KOPT-K1 (cell line): Measurements from ENCODE around the gene SPG7.
A peak's percentile ranks its signal among the peaks of the same experiment; 100 is the strongest.

Source experiments
- H3K27ac ChIP-seq: fragments of 200-600 bp; sonication (generic); 2 replicates; pipeline ENCODE4 v1.5.1; 2016; ENCODE audit warnings: antibody characterized with exemption, mild to moderate bottlenecking, low read depth, low read length; ENCODE audit not compliant: poor library complexity, severe bottlenecking
- H3K36me3 ChIP-seq: fragments of 200-600 bp; sonication (generic); 2 replicates; pipeline ENCODE4 v1.5.1; 2017; ENCODE audit warnings: antibody characterized with exemption, mild to moderate bottlenecking, low read length, moderate library complexity; ENCODE audit not compliant: insufficient read depth
- H3K9me3 ChIP-seq: fragments of 200-600 bp; sonication (generic); 2 replicates; pipeline ENCODE4 v1.5.1; 2017; ENCODE audit warnings: antibody characterized with exemption, low read length, mild to moderate bottlenecking; ENCODE audit not compliant: insufficient read depth, poor library complexity, severe bottlenecking

The SPG7 gene

GRCh38 chr16:89556750-89557689 is 48.8 kb downstream of the SPG7 start:
- no peak overlapping the region for H3K27ac ChIP-seq
- H3K36me3 ChIP-seq, result peaks cover 72% of the 10 kb centered on the region
- H3K9me3 ChIP-seq, result no peaks in the 10 kb centered on the region

DNA sequence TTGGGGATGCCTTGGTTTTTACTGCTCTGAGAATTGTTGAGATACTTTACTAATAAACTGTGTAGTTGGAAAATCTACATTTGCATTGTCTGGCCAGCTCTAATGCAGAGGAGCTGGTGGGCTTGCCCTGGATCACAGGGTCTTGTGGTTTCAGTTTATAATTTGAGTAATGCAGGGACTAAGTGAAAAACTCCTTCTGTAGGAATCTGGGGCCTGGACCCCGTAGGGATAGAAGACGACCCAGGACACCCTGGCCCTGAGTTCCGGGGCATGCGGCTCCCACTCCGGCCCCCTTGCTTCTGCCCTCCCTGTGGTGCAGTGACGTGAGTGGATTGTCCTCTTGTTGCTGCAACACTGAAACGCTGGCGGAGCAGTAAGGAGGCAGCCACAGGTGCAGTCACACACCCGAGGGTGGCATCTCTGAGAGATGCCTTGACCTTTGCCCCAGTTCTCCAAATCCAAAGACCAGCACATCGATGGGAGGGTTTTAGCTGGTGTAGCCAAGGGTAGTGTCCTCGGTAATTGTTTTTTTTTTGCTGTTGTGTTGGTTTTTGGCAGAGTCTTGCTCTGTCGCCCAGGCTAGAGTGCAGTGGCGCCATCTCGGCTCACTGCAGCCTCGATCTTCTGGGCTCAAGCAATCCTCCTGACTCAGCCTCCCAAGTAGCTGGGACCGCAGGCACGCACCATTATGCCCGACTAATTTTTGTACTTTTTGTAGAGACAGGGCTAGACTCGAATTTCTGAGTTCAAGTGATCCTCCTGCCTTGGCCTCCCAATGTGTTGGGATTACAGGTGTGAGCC is 49.7 kb downstream of the SPG7 start:
- Histone ChIP-seq H3K9me3 (no peaks in the 10 kb centered on the region), H3K27ac (no peak overlapping the region), H3K36me3 (peaks cover 72% of the 10 kb centered on the region)

DNA sequence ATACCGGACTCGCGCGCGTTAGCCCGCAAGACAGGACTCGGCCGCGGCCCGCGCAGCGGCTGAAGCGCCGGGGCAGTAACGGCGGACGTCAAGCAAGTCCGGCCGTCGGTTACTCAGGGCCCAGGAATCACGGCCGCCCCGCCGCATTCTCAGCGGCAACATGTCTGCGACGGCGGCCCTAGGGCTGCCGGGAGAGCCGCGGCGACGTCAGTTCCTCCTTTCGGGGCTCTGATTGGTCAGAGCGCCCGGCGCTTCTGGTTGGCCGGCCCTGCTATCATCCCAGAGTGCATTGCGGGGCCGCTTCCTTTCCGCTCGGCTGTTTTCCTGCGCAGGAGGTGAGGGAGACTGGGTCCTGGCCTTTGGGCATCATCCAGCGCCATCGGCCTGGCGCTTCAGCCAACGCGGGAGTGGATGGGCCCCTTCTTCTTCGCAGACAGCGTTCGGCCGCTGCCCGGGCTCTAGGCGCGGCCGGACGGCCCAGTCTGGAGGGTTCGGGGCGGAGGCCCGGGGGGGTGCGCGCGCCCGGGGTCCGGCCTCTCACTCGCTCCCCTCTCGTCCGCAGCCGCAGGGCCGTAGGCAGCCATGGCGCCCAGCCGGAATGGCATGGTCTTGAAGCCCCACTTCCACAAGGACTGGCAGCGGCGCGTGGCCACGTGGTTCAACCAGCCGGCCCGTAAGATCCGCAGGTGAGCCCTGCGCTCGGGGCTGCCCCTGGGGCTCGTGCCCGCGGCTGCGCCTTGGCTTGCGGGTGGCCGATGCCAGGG is 52.4 kb downstream of the SPG7 start, which contains the start of gene RPL13:
TSS of gene RPL13 (plus strand) at position 305 of the 764 bp plus-strand sequence. CDS start at position 583, 278 bp downstream.
- H3K9me3 ChIP-seq, result no peaks in the 10 kb centered on the region
- peaks cover 71% of the 10 kb centered on the region for H3K36me3 ChIP-seq
- H3K27ac ChIP-seq, result peak within 1 kb of the TSS; percentile 85

DNA sequence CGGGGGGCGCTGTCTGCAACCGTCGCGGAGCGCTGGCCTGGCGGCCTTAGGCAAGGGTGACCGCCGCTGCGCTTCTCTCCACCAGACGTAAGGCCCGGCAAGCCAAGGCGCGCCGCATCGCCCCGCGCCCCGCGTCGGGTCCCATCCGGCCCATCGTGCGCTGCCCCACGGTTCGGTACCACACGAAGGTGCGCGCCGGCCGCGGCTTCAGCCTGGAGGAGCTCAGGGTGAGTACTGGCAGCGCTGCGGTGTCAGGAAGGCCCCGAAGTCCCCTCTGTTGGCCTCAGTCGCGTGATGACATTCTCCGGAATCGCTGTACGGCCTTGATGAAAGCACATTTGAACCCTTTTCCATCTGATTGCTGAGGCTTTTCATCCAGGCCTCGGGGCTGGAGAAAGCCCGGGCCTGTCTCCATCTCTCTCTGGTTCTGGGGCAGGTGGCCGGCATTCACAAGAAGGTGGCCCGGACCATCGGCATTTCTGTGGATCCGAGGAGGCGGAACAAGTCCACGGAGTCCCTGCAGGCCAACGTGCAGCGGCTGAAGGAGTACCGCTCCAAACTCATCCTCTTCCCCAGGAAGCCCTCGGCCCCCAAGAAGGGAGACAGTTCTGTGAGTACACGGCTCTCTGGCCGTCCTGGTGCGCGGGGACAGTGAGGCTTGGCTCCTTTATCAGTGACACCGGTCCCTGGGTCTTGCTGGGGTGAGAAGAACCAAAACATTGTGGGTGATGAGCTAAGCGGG is 53.1 kb downstream of the SPG7 start:
- H3K27ac ChIP-seq, result peak overlapping the region; percentile 85
- H3K36me3 ChIP-seq, result peaks cover 71% of the 10 kb centered on the region
- H3K9me3 ChIP-seq, result no peaks in the 10 kb centered on the region

DNA sequence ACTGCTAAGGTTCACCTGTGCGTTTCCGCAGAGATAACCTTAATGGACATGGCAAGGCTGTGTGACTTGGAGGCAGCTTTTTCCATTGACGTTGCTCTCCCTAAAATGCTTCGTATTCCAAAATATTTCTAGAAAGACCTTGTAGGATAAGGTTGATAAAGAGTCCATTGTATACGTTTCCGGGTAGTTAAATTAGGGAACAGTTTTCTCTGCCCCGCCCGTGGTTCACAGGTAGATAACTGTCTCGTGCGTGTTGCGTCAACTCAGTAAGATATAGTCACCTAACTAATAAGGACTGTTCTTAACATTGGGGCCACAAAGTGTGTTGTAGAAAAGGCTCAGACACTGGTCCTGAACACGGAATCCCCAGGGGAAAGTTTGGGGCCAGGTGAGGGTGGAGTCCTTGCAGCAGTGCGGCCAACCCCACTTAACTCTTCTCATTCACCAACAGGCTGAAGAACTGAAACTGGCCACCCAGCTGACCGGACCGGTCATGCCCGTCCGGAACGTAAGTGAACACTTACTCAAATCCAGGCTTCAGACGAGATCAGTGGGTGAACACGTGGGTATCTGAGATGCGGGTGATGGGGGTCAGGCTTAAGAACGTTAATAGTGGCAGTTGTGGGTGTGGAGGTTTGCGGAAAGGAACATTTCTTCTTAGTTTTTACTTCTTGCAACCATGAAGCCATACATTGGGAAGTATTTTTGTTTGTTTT is 53.8 kb downstream of the SPG7 start:
- Histone ChIP-seq H3K27ac (peak overlapping the region; percentile 85), H3K9me3 (no peaks in the 10 kb centered on the region), H3K36me3 (peaks cover 68% of the 10 kb centered on the region)

- no peaks in the 10 kb centered on the region for H3K9me3 ChIP-seq
- H3K27ac ChIP-seq, result no peak overlapping the region
- H3K36me3 ChIP-seq, result peaks cover 68% of the 10 kb centered on the region
Measured at GRCh38 chr16:89562939-89563338, 54.7 kb downstream of the SPG7 start.

GRCh38 chr16:89563639-89564392 is 55.6 kb downstream of the SPG7 start:
- H3K27ac ChIP-seq, result no peak overlapping the region
- peaks cover 71% of the 10 kb centered on the region for H3K36me3 ChIP-seq

GRCh38 chr16:89564476-89565255 is 56.5 kb downstream of the SPG7 start:
- Histone ChIP-seq H3K36me3 (peaks cover 71% of the 10 kb centered on the region), H3K27ac (no peak overlapping the region)

More at GRCh38 chr16:89563639-89564392, 55.6 kb downstream of the SPG7 start:
- no peaks in the 10 kb centered on the region for H3K9me3 ChIP-seq

GRCh38 chr16:89565256-89565505 is 57.0 kb downstream of the SPG7 start:
- no peak overlapping the region for H3K27ac ChIP-seq
- no peaks in the 10 kb centered on the region for H3K9me3 ChIP-seq
- peaks cover 71% of the 10 kb centered on the region for H3K36me3 ChIP-seq

More at GRCh38 chr16:89564476-89565255, 56.5 kb downstream of the SPG7 start:
- no peaks in the 10 kb centered on the region for H3K9me3 ChIP-seq

GRCh38 chr16:89565506-89566372 is 57.5 kb downstream of the SPG7 start:
- peaks cover 71% of the 10 kb centered on the region for H3K36me3 ChIP-seq
- H3K9me3 ChIP-seq, result no peaks in the 10 kb centered on the region
- no peak overlapping the region for H3K27ac ChIP-seq

GRCh38 chr16:89567656-89568594 is 59.7 kb downstream of the SPG7 start:
- no peaks in the 10 kb centered on the region for H3K9me3 ChIP-seq
- peaks cover 51% of the 10 kb centered on the region for H3K36me3 ChIP-seq
- H3K27ac ChIP-seq, result no peak overlapping the region
